ENCODE measurements around the gene COMT.

GRCh38 chr22:19986011-19986409 lies 44.4 kb downstream of the COMT start:
- TF ChIP-seq RAD21 (IDR thresholded peaks at IDR 0.05) (no peak), TAF1 (conservative IDR thresholded peaks at IDR 0.05) (no peak), MAX (IDR thresholded peaks at IDR 0.05) (no peak), JUND (IDR thresholded peaks at IDR 0.05) (no peak), HNF4G (IDR thresholded peaks at IDR 0.05) (no peak), SP1 (IDR thresholded peaks at IDR 0.05) (no peak), RXRA (IDR thresholded peaks at IDR 0.05) (no peak), FOXA2 (IDR thresholded peaks at IDR 0.05) (no peak), REST (IDR thresholded peaks at IDR 0.05) (no peak), HNF4A (conservative IDR thresholded peaks at IDR 0.05) (no peak), GABPA (IDR thresholded peaks at IDR 0.05 in 1 of 2, conservative IDR thresholded peaks at IDR 0.05 in 1 of 2) (no peak), NR2F2 (IDR thresholded peaks at IDR 0.05) (no peak)
- TF ChIP-seq, protein P1, sequence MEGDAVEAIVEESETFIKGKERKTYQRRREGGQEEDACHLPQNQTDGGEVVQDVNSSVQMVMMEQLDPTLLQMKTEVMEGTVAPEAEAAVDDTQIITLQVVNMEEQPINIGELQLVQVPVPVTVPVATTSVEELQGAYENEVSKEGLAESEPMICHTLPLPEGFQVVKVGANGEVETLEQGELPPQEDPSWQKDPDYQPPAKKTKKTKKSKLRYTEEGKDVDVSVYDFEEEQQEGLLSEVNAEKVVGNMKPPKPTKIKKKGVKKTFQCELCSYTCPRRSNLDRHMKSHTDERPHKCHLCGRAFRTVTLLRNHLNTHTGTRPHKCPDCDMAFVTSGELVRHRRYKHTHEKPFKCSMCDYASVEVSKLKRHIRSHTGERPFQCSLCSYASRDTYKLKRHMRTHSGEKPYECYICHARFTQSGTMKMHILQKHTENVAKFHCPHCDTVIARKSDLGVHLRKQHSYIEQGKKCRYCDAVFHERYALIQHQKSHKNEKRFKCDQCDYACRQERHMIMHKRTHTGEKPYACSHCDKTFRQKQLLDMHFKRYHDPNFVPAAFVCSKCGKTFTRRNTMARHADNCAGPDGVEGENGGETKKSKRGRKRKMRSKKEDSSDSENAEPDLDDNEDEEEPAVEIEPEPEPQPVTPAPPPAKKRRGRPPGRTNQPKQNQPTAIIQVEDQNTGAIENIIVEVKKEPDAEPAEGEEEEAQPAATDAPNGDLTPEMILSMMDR (IDR thresholded peaks at IDR 0.05; ENCODE audit: low read depth, low read length, missing input control), result no peak
- TF ChIP-seq, protein P2, sequence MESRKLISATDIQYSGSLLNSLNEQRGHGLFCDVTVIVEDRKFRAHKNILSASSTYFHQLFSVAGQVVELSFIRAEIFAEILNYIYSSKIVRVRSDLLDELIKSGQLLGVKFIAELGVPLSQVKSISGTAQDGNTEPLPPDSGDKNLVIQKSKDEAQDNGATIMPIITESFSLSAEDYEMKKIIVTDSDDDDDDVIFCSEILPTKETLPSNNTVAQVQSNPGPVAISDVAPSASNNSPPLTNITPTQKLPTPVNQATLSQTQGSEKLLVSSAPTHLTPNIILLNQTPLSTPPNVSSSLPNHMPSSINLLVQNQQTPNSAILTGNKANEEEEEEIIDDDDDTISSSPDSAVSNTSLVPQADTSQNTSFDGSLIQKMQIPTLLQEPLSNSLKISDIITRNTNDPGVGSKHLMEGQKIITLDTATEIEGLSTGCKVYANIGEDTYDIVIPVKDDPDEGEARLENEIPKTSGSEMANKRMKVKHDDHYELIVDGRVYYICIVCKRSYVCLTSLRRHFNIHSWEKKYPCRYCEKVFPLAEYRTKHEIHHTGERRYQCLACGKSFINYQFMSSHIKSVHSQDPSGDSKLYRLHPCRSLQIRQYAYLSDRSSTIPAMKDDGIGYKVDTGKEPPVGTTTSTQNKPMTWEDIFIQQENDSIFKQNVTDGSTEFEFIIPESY (IDR thresholded peaks at IDR 0.05), result no peak

All from liver (tissue), 3 donors.